A673 (cell line): ENCODE measurements around the gene LIN7B.

ENCODE experiments used
- EZH2 ChIP-seq: fragments of 200-600 bp; sonication (generic); IDR thresholded peaks from 2 replicates; pipeline ENCODE4 v1.6.1; 2017; ENCODE audit warnings: borderline replicate concordance, low read depth, mild to moderate bottlenecking, mixed read lengths, antibody characterized with exemption, low read length; ENCODE audit not compliant: poor library complexity, severe bottlenecking
- TF ChIP-seq, protein P1 (sequence below): fragments of 300-800, 200-600 bp; sonication (generic); conservative IDR thresholded peaks from 2 replicates; pipeline ENCODE4 v1.5.1; 2017; ENCODE audit warnings: low read depth, mild to moderate bottlenecking, antibody characterized with exemption, low read length, moderate library complexity, mixed read lengths

GRCh38 chr19:49097453-49098288, 16.5 kb upstream of the LIN7B start:
- TF ChIP-seq, protein P1, sequence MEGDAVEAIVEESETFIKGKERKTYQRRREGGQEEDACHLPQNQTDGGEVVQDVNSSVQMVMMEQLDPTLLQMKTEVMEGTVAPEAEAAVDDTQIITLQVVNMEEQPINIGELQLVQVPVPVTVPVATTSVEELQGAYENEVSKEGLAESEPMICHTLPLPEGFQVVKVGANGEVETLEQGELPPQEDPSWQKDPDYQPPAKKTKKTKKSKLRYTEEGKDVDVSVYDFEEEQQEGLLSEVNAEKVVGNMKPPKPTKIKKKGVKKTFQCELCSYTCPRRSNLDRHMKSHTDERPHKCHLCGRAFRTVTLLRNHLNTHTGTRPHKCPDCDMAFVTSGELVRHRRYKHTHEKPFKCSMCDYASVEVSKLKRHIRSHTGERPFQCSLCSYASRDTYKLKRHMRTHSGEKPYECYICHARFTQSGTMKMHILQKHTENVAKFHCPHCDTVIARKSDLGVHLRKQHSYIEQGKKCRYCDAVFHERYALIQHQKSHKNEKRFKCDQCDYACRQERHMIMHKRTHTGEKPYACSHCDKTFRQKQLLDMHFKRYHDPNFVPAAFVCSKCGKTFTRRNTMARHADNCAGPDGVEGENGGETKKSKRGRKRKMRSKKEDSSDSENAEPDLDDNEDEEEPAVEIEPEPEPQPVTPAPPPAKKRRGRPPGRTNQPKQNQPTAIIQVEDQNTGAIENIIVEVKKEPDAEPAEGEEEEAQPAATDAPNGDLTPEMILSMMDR: peak; percentile 99
- no peak for TF ChIP-seq EZH2
